WTC11 (cell line): ENCODE results near the gene FAM209B.

ENCODE experiments used
- AR ChIP-seq: fragments of 250-450 bp; sonication (Bioruptor Pico); IDR thresholded peaks from 2 replicates; pipeline ENCODE4 v1.9.0; 2021; ENCODE audit warnings: mild to moderate bottlenecking
- ATF6 ChIP-seq: sonication (generic); formaldehyde crosslinking; IDR thresholded peaks from 2 replicates; pipeline ENCODE4 v1.8.1; 2023; ENCODE audit warnings: mild to moderate bottlenecking, missing genetic modification reagents
- CTCF ChIP-seq: fragments of 200-600 bp; IDR thresholded peaks from 2 replicates; pipeline ENCODE4 v1.8.0; 2022; ENCODE audit warnings: antibody characterized with exemption
- PREB ChIP-seq: sonication (generic); formaldehyde crosslinking; IDR thresholded peaks from 2 replicates; pipeline ENCODE4 v1.8.1; 2022; ENCODE audit warnings: mild to moderate bottlenecking, missing genetic modification reagents, moderate library complexity, borderline replicate concordance
- TEAD1 ChIP-seq: sonication (generic); formaldehyde crosslinking; IDR thresholded peaks from 2 replicates; pipeline ENCODE4 v1.8.0; 2022; ENCODE audit warnings: mild to moderate bottlenecking, missing genetic modification reagents
- ZBTB43 ChIP-seq: sonication (generic); formaldehyde crosslinking; IDR thresholded peaks from 2 replicates; pipeline ENCODE4 v1.8.1; 2023; ENCODE audit warnings: mild to moderate bottlenecking, missing genetic modification reagents
- ZNF281 ChIP-seq: sonication (generic); formaldehyde crosslinking; IDR thresholded peaks from 2 replicates; pipeline ENCODE4 v1.8.0; 2023; ENCODE audit warnings: mild to moderate bottlenecking, missing genetic modification reagents
- ZNF317 ChIP-seq: sonication (generic); formaldehyde crosslinking; IDR thresholded peaks from 2 replicates; pipeline ENCODE4 v1.8.1; 2023; ENCODE audit warnings: low read depth, mild to moderate bottlenecking, moderate library complexity, missing genetic modification reagents, borderline replicate concordance

GRCh38 chr20:56551571-56551970, 18.5 kb downstream of the FAM209B start:
- TF ChIP-seq ZNF317 (CRISPR knock-in tag) (no peak), AR (CRISPR knock-in tag) (no peak), CTCF (no peak), PREB (CRISPR knock-in tag) (no peak), ZNF281 (CRISPR knock-in tag) (no peak), ZBTB43 (CRISPR knock-in tag) (no peak), TEAD1 (no peak), ATF6 (CRISPR knock-in tag) (no peak)
